Measurements from ENCODE around the gene XRCC4. TPM values are rescaled to one million over a fixed set of nuclear protein-coding genes. Genes with fewer than 3 reads are reported as not detected.
A peak's percentile ranks its signal among the peaks of the same experiment; 100 is the strongest.

Gene XRCC4
- total RNA-seq, 2 donors from 2014 or later, result 2.9 to 3.4 TPM

- H3K9me3 ChIP-seq (ENCODE audit: control insufficient read depth, low read length, poor library complexity, severe bottlenecking), result no peaks in the 10 kb centered on the region
- H3K36me3 Mint-ChIP-seq (ENCODE audit: low read depth), result no peaks in the 10 kb centered on the region
- H3K27me3 Mint-ChIP-seq, result no peaks in the 10 kb centered on the region
- H3K27ac Mint-ChIP-seq, result no peak overlapping the region
- ATAC-seq, result no peak
- DNase-seq, result no peak
- H3K4me3 Mint-ChIP-seq, result no peak overlapping the region
- H3K4me1 Mint-ChIP-seq, result no peaks in the 10 kb centered on the region
Observed at GRCh38 chr5:83285661-83286398, 208.5 kb downstream of the XRCC4 start.

GRCh38 chr5:83294246-83294645, 216.9 kb downstream of the XRCC4 start:
- Mint-ChIP-seq H3K4me1 (no peaks in the 10 kb centered on the region), H3K4me3 (no peak overlapping the region), H3K27ac (no peak overlapping the region), H3K27me3 (no peaks in the 10 kb centered on the region), H3K36me3 (ENCODE audit: low read depth) (no peaks in the 10 kb centered on the region)
- ATAC-seq, result no peak
- DNase-seq, result no peak
- no peaks in the 10 kb centered on the region for H3K9me3 ChIP-seq (ENCODE audit: control insufficient read depth, low read length, poor library complexity, severe bottlenecking)

DNA sequence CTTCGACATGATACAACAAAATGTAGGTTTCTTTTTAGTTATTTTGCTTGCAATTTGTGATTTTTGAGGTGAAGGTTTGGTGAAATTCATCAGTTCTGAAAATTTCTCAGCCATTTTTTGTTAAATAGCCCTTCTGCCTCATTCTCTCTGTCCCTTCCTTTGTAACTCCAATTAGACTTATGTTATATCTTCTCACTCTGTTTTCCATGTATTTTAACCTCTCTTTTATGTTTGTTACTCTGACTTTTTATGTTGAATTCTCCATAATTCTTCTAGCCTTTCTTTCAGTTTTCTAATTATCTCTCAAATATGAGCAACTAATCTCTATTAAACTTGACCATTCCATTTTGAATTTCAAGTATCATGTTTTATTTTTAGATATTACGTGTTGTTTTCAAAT, 222.0 kb downstream of the XRCC4 start:
- Mint-ChIP-seq H3K4me1 (peaks cover 5% of the 10 kb centered on the region), H3K27me3 (no peaks in the 10 kb centered on the region), H3K27ac (no peak overlapping the region), H3K36me3 (ENCODE audit: low read depth) (no peaks in the 10 kb centered on the region), H3K4me3 (no peak overlapping the region)
- ATAC-seq (no peak), DNase-seq (no peak)
- H3K9me3 ChIP-seq (ENCODE audit: control insufficient read depth, low read length, poor library complexity, severe bottlenecking), result no peaks in the 10 kb centered on the region

DNA sequence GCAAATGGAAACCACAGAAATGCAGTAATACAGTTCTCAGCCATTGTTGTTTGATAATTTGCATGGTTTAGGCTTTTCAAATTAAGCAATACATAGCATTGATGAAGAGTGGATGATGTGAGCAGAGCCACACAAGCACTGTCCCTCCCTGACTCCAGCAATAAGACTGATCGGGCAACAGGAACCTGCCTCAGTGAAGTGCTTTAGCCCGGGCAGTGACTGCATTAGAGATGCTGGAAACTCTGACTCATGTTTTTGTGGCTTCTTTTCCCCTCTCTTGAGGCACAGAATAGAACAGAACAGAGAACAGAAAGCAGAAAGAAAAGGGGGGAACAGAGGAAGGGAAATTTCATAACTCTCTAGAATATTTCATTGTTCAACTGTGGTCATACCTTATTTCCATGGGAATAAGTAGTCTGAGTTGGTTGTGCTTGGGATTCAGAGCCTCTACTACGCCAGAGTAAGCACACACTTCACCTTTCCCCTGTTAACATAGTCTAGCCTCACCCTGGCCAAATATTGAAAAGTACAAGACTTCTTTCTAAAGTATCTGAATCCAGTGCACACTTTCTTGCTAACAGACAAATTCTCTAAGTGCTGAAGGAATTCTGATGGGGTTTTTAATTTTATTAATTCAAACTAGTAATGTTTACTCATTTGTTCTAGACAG, 229.4 kb downstream of the XRCC4 start:
- Mint-ChIP-seq H3K27me3 (no peaks in the 10 kb centered on the region), H3K4me1 (no peaks in the 10 kb centered on the region), H3K4me3 (no peak overlapping the region), H3K36me3 (ENCODE audit: low read depth) (peaks cover 2% of the 10 kb centered on the region), H3K27ac (peak overlapping the region; percentile 6)
- H3K9me3 ChIP-seq (ENCODE audit: control insufficient read depth, low read length, poor library complexity, severe bottlenecking), result no peaks in the 10 kb centered on the region
- ATAC-seq (peak; percentile 36), DNase-seq (no peak)

GRCh38 chr5:83312663-83313062, 235.3 kb downstream of the XRCC4 start:
- Mint-ChIP-seq H3K36me3 (ENCODE audit: low read depth) (peaks cover 2% of the 10 kb centered on the region), H3K27ac (no peak overlapping the region), H3K27me3 (no peaks in the 10 kb centered on the region), H3K4me1 (no peaks in the 10 kb centered on the region), H3K4me3 (no peak overlapping the region)
- ATAC-seq (peak; percentile 27), DNase-seq (no peak)
- H3K9me3 ChIP-seq (ENCODE audit: control insufficient read depth, low read length, poor library complexity, severe bottlenecking), result no peaks in the 10 kb centered on the region

DNA sequence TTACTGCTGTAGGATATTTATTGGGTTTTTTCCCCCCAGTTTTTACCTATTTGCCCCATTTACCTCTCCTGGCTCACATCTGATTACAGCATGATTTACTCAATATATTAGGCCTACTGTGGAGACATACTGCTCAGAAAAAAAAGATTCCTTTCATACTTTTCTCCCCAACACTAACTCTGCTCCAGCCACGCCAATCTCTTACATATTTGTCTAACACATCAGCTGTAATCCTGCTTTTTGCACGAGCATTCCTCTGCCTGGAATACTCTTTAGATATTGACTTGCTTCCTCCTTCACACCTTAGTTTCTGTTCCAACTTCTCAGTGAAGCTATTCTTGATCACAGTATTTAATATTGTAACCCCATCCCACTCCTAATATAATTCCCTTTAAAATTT, 236.1 kb downstream of the XRCC4 start:
- H3K36me3 Mint-ChIP-seq (ENCODE audit: low read depth), result peaks cover 2% of the 10 kb centered on the region
- no peaks in the 10 kb centered on the region for H3K27me3 Mint-ChIP-seq
- no peak overlapping the region for H3K4me3 Mint-ChIP-seq
- no peak overlapping the region for H3K27ac Mint-ChIP-seq
- ATAC-seq, result no peak
- DNase-seq, result no peak
- H3K4me1 Mint-ChIP-seq, result no peaks in the 10 kb centered on the region
- no peaks in the 10 kb centered on the region for H3K9me3 ChIP-seq (ENCODE audit: control insufficient read depth, low read length, poor library complexity, severe bottlenecking)

- H3K4me1 Mint-ChIP-seq, result no peaks in the 10 kb centered on the region
- ATAC-seq, result no peak
- no peaks in the 10 kb centered on the region for H3K36me3 Mint-ChIP-seq (ENCODE audit: low read depth)
- no peak overlapping the region for H3K27ac Mint-ChIP-seq
- DNase-seq, result no peak
- H3K27me3 Mint-ChIP-seq, result no peaks in the 10 kb centered on the region
- H3K4me3 Mint-ChIP-seq, result no peak overlapping the region
- no peaks in the 10 kb centered on the region for H3K9me3 ChIP-seq (ENCODE audit: control insufficient read depth, low read length, poor library complexity, severe bottlenecking)
Observed at GRCh38 chr5:83321483-83322055, 244.2 kb downstream of the XRCC4 start.

- Mint-ChIP-seq H3K27ac (no peak overlapping the region), H3K36me3 (ENCODE audit: low read depth) (no peaks in the 10 kb centered on the region), H3K4me3 (no peak overlapping the region), H3K27me3 (no peaks in the 10 kb centered on the region), H3K4me1 (no peaks in the 10 kb centered on the region)
- DNase-seq (no peak), ATAC-seq (no peak)
- H3K9me3 ChIP-seq (ENCODE audit: control insufficient read depth, low read length, poor library complexity, severe bottlenecking), result no peaks in the 10 kb centered on the region
Observed at GRCh38 chr5:83322273-83322924, 245.1 kb downstream of the XRCC4 start.

DNA sequence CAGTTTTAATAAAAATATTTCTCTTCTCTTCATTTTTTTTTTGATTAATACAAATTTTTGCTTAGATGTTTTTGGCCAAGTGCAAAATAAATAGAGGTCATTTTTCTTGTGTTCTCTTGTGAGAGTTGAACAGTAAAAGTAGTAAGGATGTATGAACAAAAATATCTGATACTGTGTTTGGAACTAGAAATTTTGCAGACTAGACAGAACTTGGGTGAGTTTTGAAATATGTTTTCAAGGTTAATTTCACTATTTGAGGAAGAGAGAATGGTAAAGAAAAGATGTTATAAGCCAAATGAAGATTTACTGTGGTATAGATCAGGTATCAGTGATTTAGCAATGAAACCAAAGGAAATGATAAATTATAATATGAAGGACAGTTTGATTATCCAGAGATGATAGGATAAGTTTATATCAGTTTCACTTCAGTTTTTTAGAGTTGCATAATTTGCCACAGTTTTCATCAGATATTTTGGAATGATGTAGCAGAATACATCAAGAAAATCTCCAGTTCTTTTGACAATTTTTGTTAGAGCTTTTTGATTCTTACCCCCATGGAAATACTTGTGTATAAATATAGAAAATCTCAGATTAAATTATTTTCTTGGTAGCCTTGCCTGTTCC, 246.3 kb downstream of the XRCC4 start:
- ATAC-seq (no peak), DNase-seq (no peak)
- no peak overlapping the region for H3K27ac Mint-ChIP-seq
- no peaks in the 10 kb centered on the region for H3K27me3 Mint-ChIP-seq
- H3K4me1 Mint-ChIP-seq, result no peaks in the 10 kb centered on the region
- no peak overlapping the region for H3K4me3 Mint-ChIP-seq
- no peaks in the 10 kb centered on the region for H3K36me3 Mint-ChIP-seq (ENCODE audit: low read depth)
- H3K9me3 ChIP-seq (ENCODE audit: control insufficient read depth, low read length, poor library complexity, severe bottlenecking), result no peaks in the 10 kb centered on the region

DNA sequence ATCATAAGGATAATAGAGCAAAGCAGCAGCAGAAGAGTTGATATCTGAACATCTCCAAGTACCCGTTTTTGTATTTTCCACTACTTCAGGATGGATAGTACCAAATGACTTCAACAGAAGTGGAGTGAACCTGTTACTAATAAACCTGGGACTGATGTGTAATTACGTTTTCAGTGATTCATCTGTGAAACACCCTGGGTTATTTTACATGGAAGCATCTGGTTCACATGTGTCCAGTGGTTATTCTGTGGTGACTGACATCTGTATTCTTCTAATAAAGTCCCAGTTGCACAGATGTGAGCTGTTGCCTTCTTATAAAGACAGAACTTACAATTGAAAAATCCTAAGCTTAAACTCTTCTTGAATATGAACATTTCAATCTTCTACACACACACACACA, 254.5 kb downstream of the XRCC4 start:
- DNase-seq (no peak), ATAC-seq (no peak)
- H3K9me3 ChIP-seq (ENCODE audit: control insufficient read depth, low read length, poor library complexity, severe bottlenecking), result no peaks in the 10 kb centered on the region
- Mint-ChIP-seq H3K36me3 (ENCODE audit: low read depth) (no peaks in the 10 kb centered on the region), H3K27me3 (no peaks in the 10 kb centered on the region), H3K4me3 (no peak overlapping the region), H3K4me1 (peaks cover 2% of the 10 kb centered on the region), H3K27ac (no peak overlapping the region)

DNA sequence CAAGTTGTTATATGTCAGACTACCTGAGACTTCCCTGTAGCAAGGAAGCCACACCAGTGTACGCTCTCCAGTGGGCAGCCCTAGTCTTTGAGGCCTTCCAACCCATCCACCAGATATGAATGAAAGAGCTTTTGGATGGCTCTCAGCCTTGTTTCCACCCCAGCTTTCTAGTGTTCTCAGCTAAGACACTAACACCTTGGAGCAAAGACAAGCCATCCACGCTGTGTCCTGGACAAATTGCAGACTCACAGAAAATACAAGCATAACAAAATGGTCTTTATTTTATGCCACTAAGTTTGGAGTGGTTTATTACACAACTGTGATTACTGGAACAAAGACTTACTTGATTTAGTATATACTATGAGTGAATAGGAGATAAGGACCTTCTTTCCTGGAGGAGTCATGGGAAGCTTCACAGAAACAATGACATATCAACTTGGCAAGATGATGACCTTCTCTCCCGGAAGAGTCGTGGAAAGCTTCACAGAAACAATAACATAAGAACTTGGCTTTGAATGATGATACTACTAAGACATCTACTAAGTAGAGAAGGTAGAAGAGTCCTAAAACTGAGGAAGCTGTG, 260.2 kb downstream of the XRCC4 start:
- ATAC-seq (no peak), DNase-seq (no peak)
- Mint-ChIP-seq H3K27ac (no peak overlapping the region), H3K27me3 (no peaks in the 10 kb centered on the region), H3K4me3 (no peak overlapping the region), H3K4me1 (peaks cover 16% of the 10 kb centered on the region), H3K36me3 (ENCODE audit: low read depth) (no peaks in the 10 kb centered on the region)
- no peaks in the 10 kb centered on the region for H3K9me3 ChIP-seq (ENCODE audit: control insufficient read depth, low read length, poor library complexity, severe bottlenecking)

DNA sequence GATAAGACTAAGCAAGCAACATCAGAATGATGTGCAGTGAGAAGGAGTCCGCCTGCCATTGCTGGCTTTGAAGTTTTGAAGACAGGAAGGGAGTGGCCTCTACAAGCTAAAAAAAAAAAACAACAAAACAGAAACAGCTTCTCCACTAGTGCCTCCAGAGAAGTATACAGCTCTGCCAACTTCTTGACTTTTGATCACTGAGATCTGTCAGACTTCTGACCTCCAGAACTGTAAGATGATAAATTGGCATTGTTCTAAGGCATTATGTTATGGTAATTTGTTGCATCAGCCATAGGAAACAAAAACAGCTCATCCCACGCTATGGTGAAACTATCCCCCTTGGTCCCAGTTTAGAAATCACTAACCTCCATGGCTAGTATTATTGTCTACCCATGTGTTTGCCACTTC, 263.2 kb downstream of the XRCC4 start:
- Mint-ChIP-seq H3K27me3 (no peaks in the 10 kb centered on the region), H3K4me1 (peaks cover 16% of the 10 kb centered on the region), H3K4me3 (peak overlapping the region; percentile 69), H3K36me3 (ENCODE audit: low read depth) (no peaks in the 10 kb centered on the region), H3K27ac (peak overlapping the region; percentile 69)
- ATAC-seq (peak; percentile 94), DNase-seq (no peak)
- H3K9me3 ChIP-seq (ENCODE audit: control insufficient read depth, low read length, poor library complexity, severe bottlenecking), result no peaks in the 10 kb centered on the region

Measured in T-helper 17 cell (primary cell).